ENCODE data around the gene WHRN.

GRCh38 chr9:114364134-114365041 lies 140.9 kb downstream of the WHRN start:
- TF ChIP-seq CTCF (IDR thresholded peaks at IDR 0.05) (no peak), POLR2A (IDR thresholded peaks at IDR 0.05; ENCODE audit: low read depth) (no peak), EP300 (IDR thresholded peaks at IDR 0.05) (no peak), POLR2AphosphoS5 (IDR thresholded peaks at IDR 0.05) (no peak)
